SH-SY5Y (cell line): Measurements from ENCODE around the gene NAV2.

Source experiments
- GATA2 ChIP-seq: IDR thresholded peaks from 2 replicates; pipeline ENCODE4 v1.6.1; 2011; ENCODE audit warnings: mild to moderate bottlenecking, low read depth, low read length
- GATA3 ChIP-seq: IDR thresholded peaks from 2 replicates; pipeline ENCODE4 v1.6.1; 2011; ENCODE audit warnings: low read depth, mild to moderate bottlenecking, low read length, moderate library complexity

- TF ChIP-seq GATA2: no peak
- TF ChIP-seq GATA3: no peak
Observed at GRCh38 chr11:19718051-19718450, 5.4 kb downstream of the NAV2 start.
